Lung (tissue), 12 donors: ENCODE measurements around the gene SPATA12. TPM values are rescaled to one million over a fixed set of nuclear protein-coding genes. Genes with fewer than 3 reads are reported as not detected.

Experiments
- ATAC-seq: fragments of 200-7000 bp; cut with Tn5 transposase; one replicate; pipeline ENCODE4 v1.9.1; 2020; ENCODE audit warnings: moderate number of reproducible peaks; ENCODE audit not compliant: insufficient read depth, low FRiP score
- DNase-seq, 3 donors: peaks; one replicate each; pipeline ENCODE4 v3.0.0-alpha.2; 2013 to 2017
- H3K27ac ChIP-seq, 2 donors: one replicate each; pipeline ENCODE4 v1.5.1; 2013; ENCODE audit warnings: mild to moderate bottlenecking in 2 of 2, moderate library complexity in 2 of 2, control low read depth in 1 of 2, inconsistent platforms in 1 of 2, low read depth in 1 of 2, low read length in 1 of 2
- H3K27me3 ChIP-seq, 3 donors: one replicate each; pipeline ENCODE4 v1.5.1; 2013; ENCODE audit warnings: low read length in 2 of 3; ENCODE audit not compliant: control insufficient read depth in 3 of 3, insufficient read depth in 3 of 3
- H3K36me3 ChIP-seq, 4 donors: one replicate each; pipeline ENCODE4 v1.5.1; 2013; ENCODE audit warnings: low read length in 4 of 4, mild to moderate bottlenecking in 1 of 4, moderate library complexity in 1 of 4; ENCODE audit not compliant: control insufficient read depth in 4 of 4, insufficient read depth in 4 of 4
- H3K4me1 ChIP-seq, 5 donors: one replicate each; pipeline ENCODE4 v1.5.1; 2013; ENCODE audit warnings: low read length in 5 of 5, mild to moderate bottlenecking in 2 of 5, moderate library complexity in 1 of 5; ENCODE audit not compliant: control insufficient read depth in 5 of 5, insufficient read depth in 5 of 5
- H3K4me3 ChIP-seq: one replicate; pipeline ENCODE4 v1.5.1; 2013; ENCODE audit warnings: mild to moderate bottlenecking, control low read depth, moderate library complexity
- H3K9ac ChIP-seq, 2 donors: one replicate each; pipeline ENCODE4 v1.5.1; 2013; ENCODE audit warnings: low read length in 2 of 2, control low read depth in 1 of 2; ENCODE audit not compliant: insufficient read depth in 1 of 2
- H3K9me3 ChIP-seq, 4 donors: one replicate each; pipeline ENCODE4 v1.5.1; 2013; ENCODE audit warnings: low read length in 3 of 4, mild to moderate bottlenecking in 1 of 4, moderate library complexity in 1 of 4; ENCODE audit not compliant: control insufficient read depth in 4 of 4, insufficient read depth in 3 of 4
- CTCF ChIP-seq: IDR thresholded peaks from 2 replicates; pipeline ENCODE4 v1.5.1; 2012; ENCODE audit warnings: mild to moderate bottlenecking; ENCODE audit errors: control extremely low read depth, extremely low read depth
- WGBS, 2 donors: extraction: QIAGEN DNeasy Blood & Tissue Kit; methylation state at CpG; one replicate each; pipeline ENCODE4 v1.1.7; 2013; 5-methylcytosine and 5-hydroxymethylcytosine counted together
- polyA plus RNA-seq, 2 donors: library from polyadenylated mRNA; stranded (reverse); fragments of 200-250 nt; gene quantifications; one replicate each; pipeline ENCODE4 v1.2.1, GENCODE V29; 2013
- total RNA-seq, 2 donors: library from RNA; depleted of rRNA in 1 of 2; stranded (reverse); fragments of >200 nt in 1 of 2; gene quantifications; one replicate each; pipeline ENCODE4 v1.2.1, GENCODE V29; 2014 to 2021
- donor health status: control.
- donor health status: control.
- donor health status: Bipolar disorder and iron deficiency.
- donor health status: healthy.
- donor health status: DM: yes; HTN: yes; CAD: no.

SPATA12 gene
- total and polyA plus RNA-seq, 4 donors = 0.08 to 0.15 (median 0.08) TPM; not detected in 1

GRCh38 chr3:57093971-57094535, 33.6 kb downstream of the SPATA12 start:
- no peaks in the 10 kb centered on the region for H3K9me3 ChIP-seq
- H3K4me3 ChIP-seq = no peak overlapping the region
- H3K36me3 ChIP-seq = peaks cover 0 to 23% (median 0%) of the 10 kb centered on the region in 4 donors
- DNase-seq = no peak
- H3K27ac ChIP-seq = no peak overlapping the region
- no peak overlapping the region for H3K9ac ChIP-seq
- ATAC-seq = no peak
- no peaks in the 10 kb centered on the region for H3K27me3 ChIP-seq
- 59 to 71% methylated on average over 6 of the region's 6 CpGs for WGBS, 2 donors
- H3K4me1 ChIP-seq = peaks cover 0 to 9% (median 3%) of the 10 kb centered on the region in 5 donors
- no peak for TF ChIP-seq CTCF

GRCh38 chr3:57094575-57094974, 34.1 kb downstream of the SPATA12 start:
- H3K36me3 ChIP-seq = peaks cover 0 to 24% (median 0%) of the 10 kb centered on the region in 4 donors
- WGBS, 2 donors = 80% methylated on average over 4 of the region's 4 CpGs
- H3K9me3 ChIP-seq = no peaks in the 10 kb centered on the region
- H3K4me1 ChIP-seq = peaks cover 0 to 9% (median 3%) of the 10 kb centered on the region in 5 donors
- TF ChIP-seq CTCF = no peak
- DNase-seq (peak; percentile 48 to 77 (median 76)), ATAC-seq (no peak)
- H3K9ac ChIP-seq = no peak overlapping the region
- H3K4me3 ChIP-seq = no peak overlapping the region
- no peaks in the 10 kb centered on the region for H3K27me3 ChIP-seq
- no peak overlapping the region for H3K27ac ChIP-seq

GRCh38 chr3:57095363-57095762, 34.9 kb downstream of the SPATA12 start:
- DNase-seq (no peak), ATAC-seq (no peak)
- WGBS, 2 donors = 96 to 98% methylated on average over 5 of the region's 5 CpGs
- H3K36me3 ChIP-seq = peaks cover 0 to 24% (median under 1%) of the 10 kb centered on the region in 4 donors
- no peak overlapping the region for H3K27ac ChIP-seq
- peaks cover 0 to 9% (median 3%) of the 10 kb centered on the region in 5 donors for H3K4me1 ChIP-seq
- no peak overlapping the region for H3K9ac ChIP-seq
- no peak for TF ChIP-seq CTCF
- no peak overlapping the region for H3K4me3 ChIP-seq
- H3K27me3 ChIP-seq = no peaks in the 10 kb centered on the region
- no peaks in the 10 kb centered on the region for H3K9me3 ChIP-seq

- no peak for ATAC-seq
- WGBS, 2 donors = 96 to 97% methylated on average over 23 of the region's 23 CpGs
Observed at GRCh38 chr3:57097536-57097935, 37.1 kb downstream of the SPATA12 start.

More at GRCh38 chr3:57097536-57097935, 37.1 kb downstream of the SPATA12 start:
- TF ChIP-seq CTCF = no peak
- Histone ChIP-seq H3K9me3 (no peaks in the 10 kb centered on the region), H3K4me3 (no peak overlapping the region), H3K9ac (no peak overlapping the region), H3K4me1 (peaks cover 0 to 9% (median 3%) of the 10 kb centered on the region in 5 donors), H3K27ac (no peak overlapping the region), H3K27me3 (no peaks in the 10 kb centered on the region), H3K36me3 (peaks cover 0 to 24% (median 1%) of the 10 kb centered on the region in 4 donors)
- no peak for DNase-seq
